ENCODE results near the gene ROS1.
"Not testable (repeated sequence)": the region's sequence is repeated elsewhere in the genome, so short reads cannot be mapped to it uniquely, and the experiment has no call there.

ROS1 gene

DNA sequence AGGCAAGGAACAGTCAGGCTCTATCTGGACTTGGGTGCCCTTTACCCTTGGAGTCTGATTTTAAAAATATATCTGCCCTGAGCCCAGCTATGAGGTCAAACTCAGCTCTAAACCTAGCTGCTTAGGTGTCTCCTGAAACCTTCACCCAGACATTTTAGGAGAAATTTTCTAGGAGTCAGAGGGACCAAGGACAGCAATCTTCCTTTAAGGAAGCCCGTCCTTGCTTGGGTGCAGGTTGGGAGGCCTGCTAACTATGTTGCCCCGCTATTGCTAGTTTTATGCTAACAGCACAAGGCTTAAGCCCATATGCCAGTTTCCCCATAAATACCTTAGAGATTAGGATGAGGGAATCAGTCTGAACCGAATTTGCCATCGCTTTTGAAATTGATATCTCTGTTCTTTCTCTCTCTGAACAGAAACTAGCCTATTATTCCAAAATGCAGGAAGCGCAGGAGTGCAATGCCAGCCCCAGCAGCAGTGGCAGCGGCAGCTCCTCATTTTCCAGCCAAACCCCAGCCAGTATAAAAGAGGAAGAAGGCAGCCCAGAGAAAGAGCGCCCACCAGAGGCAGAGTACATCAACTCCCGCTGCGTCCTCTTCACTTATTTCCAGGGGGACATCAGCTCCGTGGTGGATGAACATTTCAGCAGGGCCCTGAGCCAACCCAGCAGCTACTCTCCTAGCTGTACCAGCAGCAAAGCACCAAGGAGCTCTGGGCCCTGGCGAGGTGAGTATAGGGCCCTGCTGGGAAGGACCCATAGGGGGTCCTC lies 157.8 kb downstream of the ROS1 start:
- H3K9me3 Mint-ChIP-seq = no peaks in the 10 kb centered on the region
- peaks cover 10% of the 10 kb centered on the region for H3K4me1 Mint-ChIP-seq (ENCODE audit: low read depth)
- H3K4me3 Mint-ChIP-seq = no peak overlapping the region
- no peaks in the 10 kb centered on the region for H3K36me3 Mint-ChIP-seq (ENCODE audit: low read depth)
- intact Hi-C loops (cut with micrococcal nuclease) = no loop called here
- peaks cover 87% of the 10 kb centered on the region for H3K27me3 Mint-ChIP-seq
- H3K27ac Mint-ChIP-seq = no peak overlapping the region

DNA sequence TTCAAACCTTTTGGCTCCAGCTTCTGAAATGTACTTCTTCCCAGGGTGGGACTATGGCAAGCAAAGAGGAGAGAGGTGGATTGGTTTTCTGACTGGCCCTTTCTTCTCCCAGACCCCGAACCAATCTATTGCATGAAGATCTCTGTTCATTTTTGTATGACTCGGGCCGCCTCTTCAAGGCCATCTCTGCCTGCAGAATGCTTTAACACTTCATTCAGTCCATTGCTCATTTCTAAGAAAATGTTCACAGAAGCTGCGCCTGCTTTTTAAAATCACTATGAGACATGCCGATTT lies 158.7 kb downstream of the ROS1 start:
- Mint-ChIP-seq H3K27me3 (peaks cover 84% of the 10 kb centered on the region), H3K9me3 (no peaks in the 10 kb centered on the region), H3K27ac (no peak overlapping the region), H3K4me3 (no peak overlapping the region), H3K4me1 (ENCODE audit: low read depth) (peaks cover 10% of the 10 kb centered on the region), H3K36me3 (ENCODE audit: low read depth) (no peaks in the 10 kb centered on the region)
- intact Hi-C loops (cut with micrococcal nuclease) = no loop called here

DNA sequence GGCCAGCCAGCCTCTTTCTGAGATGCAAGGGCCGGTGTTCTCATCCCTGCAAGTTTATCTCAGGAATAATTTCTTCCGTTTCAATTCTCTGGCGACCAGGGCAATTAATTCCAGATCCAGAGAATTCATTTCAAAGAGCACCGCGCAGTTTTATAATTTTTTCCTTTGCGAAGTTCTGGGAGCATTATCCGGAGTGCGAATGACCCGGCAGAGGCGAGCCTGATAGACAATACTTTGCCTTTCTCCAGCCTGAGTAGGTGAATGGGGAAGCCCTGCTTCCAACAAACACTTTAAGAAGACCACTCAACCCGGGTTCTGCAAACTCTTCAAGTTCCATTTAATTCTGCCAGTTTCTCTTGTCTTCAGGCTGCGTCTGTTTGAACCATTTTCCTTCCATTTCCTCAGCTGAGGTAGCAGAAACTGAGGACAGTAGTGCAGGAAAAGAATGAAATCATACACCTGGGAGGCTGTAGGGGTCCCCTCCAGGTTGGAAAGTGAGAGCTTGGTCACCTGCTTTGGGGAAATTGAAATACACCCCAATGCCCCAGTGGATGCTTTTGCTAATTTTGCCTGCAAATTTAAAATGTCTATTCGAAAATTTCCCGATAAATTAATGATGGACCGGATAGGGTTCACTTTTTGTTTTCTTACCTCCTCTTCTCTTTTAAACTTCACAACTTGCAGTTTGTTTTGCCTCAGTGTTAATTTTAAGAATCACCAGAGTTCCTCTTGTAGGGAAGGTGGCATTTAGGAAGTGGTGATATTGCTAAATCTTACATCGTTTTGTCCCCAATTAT lies 159.3 kb downstream of the ROS1 start:
- H3K27ac Mint-ChIP-seq = no peak overlapping the region
- peaks cover 10% of the 10 kb centered on the region for H3K4me1 Mint-ChIP-seq (ENCODE audit: low read depth)
- H3K9me3 Mint-ChIP-seq = no peaks in the 10 kb centered on the region
- no peaks in the 10 kb centered on the region for H3K36me3 Mint-ChIP-seq (ENCODE audit: low read depth)
- intact Hi-C loops (cut with micrococcal nuclease) = no loop called here
- peaks cover 86% of the 10 kb centered on the region for H3K27me3 Mint-ChIP-seq
- no peak overlapping the region for H3K4me3 Mint-ChIP-seq

DNA sequence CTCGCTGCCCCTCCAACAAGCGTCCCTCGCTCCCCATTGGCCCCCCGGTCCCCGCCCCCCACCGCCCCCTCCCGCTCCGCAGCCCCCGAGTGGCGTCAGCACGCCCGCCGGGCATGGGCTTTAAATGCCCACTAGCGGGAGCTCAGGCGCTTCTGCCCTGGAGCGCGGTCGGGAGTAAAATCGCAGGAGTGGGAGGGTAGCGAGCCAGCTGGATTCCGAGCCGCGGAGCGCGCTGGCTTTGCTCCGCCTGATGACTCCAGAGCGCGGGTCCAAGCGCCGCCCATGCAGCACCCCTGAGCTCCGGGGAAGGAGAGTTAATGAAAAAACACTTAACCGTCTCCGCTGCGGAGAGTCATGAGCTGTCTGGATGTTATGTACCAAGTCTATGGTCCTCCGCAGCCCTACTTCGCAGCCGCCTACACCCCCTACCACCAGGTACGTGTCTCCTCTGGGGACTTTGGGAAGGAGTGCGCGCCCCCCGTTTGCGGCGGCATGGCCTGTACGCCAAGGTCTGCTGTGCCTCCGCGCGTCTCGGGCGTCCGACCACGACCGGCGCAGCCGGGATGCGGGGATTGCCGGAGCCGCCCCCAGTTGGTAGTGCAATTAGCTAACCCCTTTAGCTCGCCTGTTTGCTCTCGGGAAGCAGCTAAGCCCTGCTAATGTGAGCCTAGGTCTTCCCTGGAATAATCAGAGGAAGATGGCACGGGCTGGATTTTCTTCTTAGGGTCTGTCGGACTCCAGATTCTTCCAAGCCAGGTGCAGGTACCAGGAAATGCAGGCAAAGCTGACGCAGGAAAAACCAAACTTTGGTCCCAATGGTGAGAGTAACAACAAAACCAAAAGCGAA lies 160.1 kb downstream of the ROS1 start, which contains the start of gene VGLL2:
VGLL2 (plus strand) TSS at position 149 of the 847 bp plus-strand sequence; CDS start at position 355, 206 bp downstream.
- no peaks in the 10 kb centered on the region for H3K36me3 Mint-ChIP-seq (ENCODE audit: low read depth)
- peaks cover 10% of the 10 kb centered on the region for H3K4me1 Mint-ChIP-seq (ENCODE audit: low read depth)
- intact Hi-C loops (cut with micrococcal nuclease) = no loop called here
- H3K9me3 Mint-ChIP-seq = no peaks in the 10 kb centered on the region
- no peak within 1 kb of the TSS for H3K27ac Mint-ChIP-seq
- H3K4me3 Mint-ChIP-seq = no peak within 1 kb of the TSS
- peaks cover 85% of the 10 kb centered on the region for H3K27me3 Mint-ChIP-seq

DNA sequence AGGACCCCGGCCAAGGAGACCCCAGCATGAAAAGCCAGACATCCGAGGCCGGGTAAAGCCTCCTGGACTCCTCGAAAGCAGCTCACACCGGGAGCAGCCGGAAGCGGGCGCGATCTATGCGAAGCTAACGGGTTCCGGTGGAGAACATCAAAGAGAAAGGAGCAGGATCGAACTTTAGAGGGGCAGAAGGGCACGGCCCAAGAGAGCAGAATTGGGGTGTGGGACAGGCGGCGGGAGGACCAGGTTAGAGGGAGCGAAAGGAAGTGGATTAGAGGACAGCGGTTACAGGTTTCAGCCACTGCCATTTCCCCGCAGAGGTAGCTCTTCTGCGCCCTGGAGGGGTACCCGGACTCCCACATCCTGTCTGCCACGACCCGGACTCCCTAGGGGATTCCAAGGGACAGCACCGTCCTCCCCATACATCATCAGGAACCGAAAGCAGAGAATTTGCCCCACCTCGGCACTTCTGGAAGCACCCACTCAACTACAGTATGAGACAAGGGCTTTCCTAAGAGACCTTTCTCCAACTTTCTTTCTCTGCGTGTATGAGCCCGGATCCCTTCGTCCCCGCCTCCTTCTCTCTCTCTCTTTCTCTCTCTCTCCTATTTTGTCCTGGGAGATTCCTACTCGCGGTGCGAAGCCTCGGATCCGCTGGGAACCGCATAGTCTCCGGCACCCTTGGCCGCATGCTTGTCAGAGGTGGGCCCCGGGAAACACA lies 160.9 kb downstream of the ROS1 start:
- H3K27me3 Mint-ChIP-seq = peaks cover 78% of the 10 kb centered on the region
- no peaks in the 10 kb centered on the region for H3K36me3 Mint-ChIP-seq (ENCODE audit: low read depth)
- no peak overlapping the region for H3K4me3 Mint-ChIP-seq
- no peaks in the 10 kb centered on the region for H3K9me3 Mint-ChIP-seq
- intact Hi-C loops (cut with micrococcal nuclease) = no loop called here
- H3K4me1 Mint-ChIP-seq (ENCODE audit: low read depth) = peaks cover 10% of the 10 kb centered on the region
- no peak overlapping the region for H3K27ac Mint-ChIP-seq

DNA sequence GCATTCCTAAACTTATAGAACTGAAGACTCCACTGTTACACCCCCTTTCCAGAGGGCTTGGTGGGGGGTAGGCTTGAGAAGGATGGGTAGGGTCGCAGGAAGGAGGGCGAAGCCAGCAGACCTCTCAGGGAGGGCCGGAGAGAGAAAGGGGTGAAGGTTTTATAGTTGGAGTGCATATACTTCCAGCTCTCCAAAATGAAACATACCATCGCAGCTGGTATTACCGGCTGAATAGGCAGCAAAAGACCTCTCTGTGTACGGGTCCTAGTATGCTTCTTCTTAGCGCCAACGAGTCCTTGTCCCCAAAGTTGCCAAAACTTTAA lies 161.4 kb downstream of the ROS1 start:
- Mint-ChIP-seq H3K9me3 (no peaks in the 10 kb centered on the region), H3K4me3 (no peak overlapping the region), H3K4me1 (ENCODE audit: low read depth) (peaks cover 10% of the 10 kb centered on the region), H3K27ac (no peak overlapping the region), H3K36me3 (ENCODE audit: low read depth) (no peaks in the 10 kb centered on the region), H3K27me3 (peaks cover 73% of the 10 kb centered on the region)
- intact Hi-C loops (cut with micrococcal nuclease) = no loop called here

DNA sequence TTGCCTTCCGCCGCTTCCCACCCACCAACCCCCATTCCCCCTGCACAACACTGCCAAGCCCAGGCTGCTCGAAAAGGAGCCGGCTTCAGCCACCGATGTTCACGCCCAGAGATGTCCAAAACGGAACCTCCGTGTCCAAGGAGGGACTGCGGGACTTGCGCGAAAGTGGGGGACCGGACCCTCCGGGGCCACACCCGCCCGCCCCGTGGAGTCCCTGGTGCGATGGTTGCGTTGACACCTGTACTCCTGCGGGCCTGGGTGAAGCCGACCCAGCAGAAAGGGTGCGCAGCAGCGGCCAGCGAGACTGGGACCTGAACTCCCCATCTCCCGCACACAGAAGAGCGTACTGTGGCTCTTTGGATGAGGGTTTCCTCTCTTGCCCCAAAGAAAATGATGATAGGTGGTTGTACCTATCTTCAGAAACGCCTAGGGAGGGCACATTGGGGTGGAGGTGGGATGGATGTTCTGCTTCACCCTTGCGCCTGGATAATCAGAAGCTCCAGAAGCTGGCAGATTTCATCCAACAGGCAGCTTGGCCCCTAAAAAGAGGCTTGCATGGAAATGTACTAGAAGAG lies 162.3 kb downstream of the ROS1 start:
- intact Hi-C loops (cut with micrococcal nuclease) = no loop called here
- no peak overlapping the region for H3K4me3 Mint-ChIP-seq
- peaks cover 10% of the 10 kb centered on the region for H3K4me1 Mint-ChIP-seq (ENCODE audit: low read depth)
- no peaks in the 10 kb centered on the region for H3K36me3 Mint-ChIP-seq (ENCODE audit: low read depth)
- H3K9me3 Mint-ChIP-seq = no peaks in the 10 kb centered on the region
- peaks cover 64% of the 10 kb centered on the region for H3K27me3 Mint-ChIP-seq
- H3K27ac Mint-ChIP-seq = no peak overlapping the region

DNA sequence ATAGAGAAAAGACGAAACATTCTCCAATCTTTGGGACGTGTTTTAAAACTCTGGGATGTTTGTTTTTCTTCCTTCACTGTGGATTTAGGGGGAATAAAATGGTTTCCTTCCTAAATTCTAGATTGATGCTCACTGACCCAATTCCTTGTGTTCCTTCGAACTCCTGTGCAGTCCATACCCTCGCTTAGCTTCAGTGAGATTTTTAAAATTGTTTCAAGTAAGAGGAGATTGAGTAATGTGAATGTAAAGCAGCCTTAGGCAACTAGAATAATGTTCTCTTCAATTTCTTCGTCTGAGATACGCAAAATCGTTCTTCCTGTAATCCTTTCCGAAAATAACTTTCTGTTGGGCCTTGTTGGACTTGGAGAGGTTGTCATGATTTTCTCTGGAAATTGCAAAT lies 162.9 kb downstream of the ROS1 start:
- intact Hi-C loops (cut with micrococcal nuclease) = no loop called here
- Mint-ChIP-seq H3K4me1 (ENCODE audit: low read depth) (peaks cover 10% of the 10 kb centered on the region), H3K27me3 (peaks cover 57% of the 10 kb centered on the region)

DNA sequence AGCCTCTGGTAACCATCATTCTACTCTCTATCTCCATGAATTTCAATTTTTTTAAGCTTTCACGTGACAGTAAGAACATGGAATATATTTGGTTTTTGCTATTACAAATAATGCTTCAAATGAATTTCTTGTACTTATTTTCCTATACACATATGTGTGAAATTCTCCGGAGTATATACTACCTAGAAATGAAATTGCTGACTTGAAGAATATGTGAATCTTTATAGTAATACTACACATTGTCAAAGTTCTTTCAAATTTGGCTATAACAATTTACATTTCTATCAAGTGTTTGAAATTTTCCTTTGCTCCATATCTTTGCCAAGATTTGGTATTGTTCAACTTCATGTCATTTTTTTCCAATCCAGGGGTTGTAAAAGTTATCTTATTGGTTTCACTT lies 172.0 kb downstream of the ROS1 start:
- Mint-ChIP-seq H3K27me3 (no peaks in the 10 kb centered on the region), H3K4me3 (no peak overlapping the region), H3K4me1 (ENCODE audit: low read depth) (no peaks in the 10 kb centered on the region), H3K27ac (no peak overlapping the region), H3K36me3 (ENCODE audit: low read depth) (no peaks in the 10 kb centered on the region), H3K9me3 (no peaks in the 10 kb centered on the region)
- intact Hi-C loops (cut with micrococcal nuclease) = no loop called here

More for the DNA sequence above, 162.9 kb downstream of the ROS1 start:
- Mint-ChIP-seq H3K9me3 (no peaks in the 10 kb centered on the region), H3K27ac (no peak overlapping the region), H3K4me3 (no peak overlapping the region), H3K36me3 (ENCODE audit: low read depth) (no peaks in the 10 kb centered on the region)

DNA sequence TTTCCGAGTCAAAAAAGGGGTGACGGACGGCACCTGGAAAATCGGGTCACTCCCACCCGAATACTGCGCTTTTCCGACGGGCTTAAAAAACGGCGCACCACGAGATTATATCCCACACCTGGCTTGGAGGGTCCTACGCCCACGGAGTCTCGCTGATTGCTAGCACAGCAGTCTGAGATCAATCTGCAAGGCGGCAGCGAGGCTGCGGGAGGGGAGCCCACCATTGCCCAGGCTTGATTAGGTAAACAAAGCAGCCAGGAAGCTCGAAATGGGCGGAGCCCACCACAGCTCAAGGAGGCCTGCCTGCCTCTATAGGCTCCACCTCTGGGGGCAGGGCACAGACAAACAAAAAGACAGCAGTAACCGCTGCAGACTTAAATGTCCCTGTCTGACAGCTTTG lies 180.8 kb downstream of the ROS1 start:
- intact Hi-C loops (cut with micrococcal nuclease); H3K27ac Mint-ChIP-seq; H3K9me3 Mint-ChIP-seq; H3K36me3 Mint-ChIP-seq (ENCODE audit: low read depth); H3K4me1 Mint-ChIP-seq (ENCODE audit: low read depth); H3K27me3 Mint-ChIP-seq; H3K4me3 Mint-ChIP-seq: not testable (repeated sequence)

DNA sequence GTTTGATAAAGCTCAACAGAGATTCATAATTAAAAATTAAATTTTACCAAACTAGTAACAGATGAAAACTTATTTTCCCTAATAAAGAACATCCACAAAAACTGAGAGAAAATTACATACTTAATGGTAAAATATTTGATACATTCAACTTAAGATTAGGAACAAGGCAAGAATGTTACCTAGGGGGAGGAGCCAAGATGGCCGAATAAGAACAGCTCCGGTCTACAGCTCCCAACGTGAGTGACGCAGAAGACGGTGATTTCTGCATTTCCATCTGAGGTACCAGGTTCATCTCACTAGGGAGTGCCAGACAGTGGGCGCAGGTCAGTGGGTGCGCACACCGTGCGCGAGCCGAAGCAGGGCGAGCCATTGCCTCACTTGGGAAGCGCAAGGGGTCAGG lies 181.2 kb downstream of the ROS1 start:
- H3K27ac Mint-ChIP-seq; H3K4me3 Mint-ChIP-seq; intact Hi-C loops (cut with micrococcal nuclease); H3K36me3 Mint-ChIP-seq (ENCODE audit: low read depth); H3K27me3 Mint-ChIP-seq; H3K4me1 Mint-ChIP-seq (ENCODE audit: low read depth); H3K9me3 Mint-ChIP-seq: not testable (repeated sequence)

Measured in dendritic cell treated with granulocyte-macrophage colony-stimulating factor and Interleukin-4, amounts not matched to agents 40 ng/mL and 50 ng/mL, for 4 days (primary cell).